A673 (cell line): Measurements from ENCODE around the gene STX8. TPM values are rescaled to one million over a fixed set of nuclear protein-coding genes. Genes with fewer than 3 reads are reported as not detected.

ENCODE experiments used
- BruUV-seq: library from RNA; stranded (reverse); fragments of 400-500 nt; replicated peaks from 2 replicates; lab custom pipeline; 2021; lab: Mats Ljungman, UMichigan
- CTCF ChIA-PET: fragments of 300-600 bp; sonication (Branson Sonifier 250); formaldehyde crosslinking; loops from one replicate; lab custom pipeline; 2022; ENCODE audit warnings: antibody characterized with exemption; lab: Charles Lee
- POLR2A ChIA-PET: fragments of 300-600 bp; sonication (Branson Sonifier 250); formaldehyde crosslinking; loops from one replicate; lab custom pipeline; 2022; ENCODE audit warnings: antibody characterized with exemption; ENCODE audit not compliant: low non-redundant PET; lab: Charles Lee
- DNase-seq: peaks from one replicate; pipeline ENCODE4 v3.0.0-alpha.2; 2015; ENCODE audit warnings: low spot score
- H3K27ac ChIP-seq: fragments of 200-600 bp; sonication (generic); 2 replicates; pipeline ENCODE4 v1.5.1; 2016; ENCODE audit warnings: mixed run types, low read depth, mild to moderate bottlenecking, mixed read lengths, antibody characterized with exemption, low read length; ENCODE audit not compliant: poor library complexity, severe bottlenecking
- H3K27me3 ChIP-seq: fragments of 200-600 bp; sonication (generic); replicated peaks from 2 replicates; pipeline ENCODE4 v1.6.1; 2017; ENCODE audit warnings: mixed run types, low read depth, mild to moderate bottlenecking, mixed read lengths, antibody characterized with exemption, low read length; ENCODE audit not compliant: insufficient read depth, poor library complexity
- H3K36me3 ChIP-seq: fragments of 200-600 bp; sonication (generic); 2 replicates; pipeline ENCODE4 v1.6.1; 2016; ENCODE audit warnings: mixed run types, mild to moderate bottlenecking, mixed read lengths, antibody characterized with exemption, low read length; ENCODE audit not compliant: insufficient read depth, poor library complexity, severe bottlenecking
- H3K4me1 ChIP-seq: fragments of 200-600 bp; sonication (generic); 2 replicates; pipeline ENCODE4 v1.6.1; 2017; ENCODE audit warnings: mixed run types, mild to moderate bottlenecking, mixed read lengths, antibody characterized with exemption, low read length; ENCODE audit not compliant: insufficient read depth, poor library complexity, severe bottlenecking
- H3K4me3 ChIP-seq: fragments of 200-600 bp; sonication (generic); 2 replicates; pipeline ENCODE4 v1.5.1; 2016; ENCODE audit warnings: low read depth, mixed run types, mild to moderate bottlenecking, mixed read lengths, low read length; ENCODE audit not compliant: poor library complexity, severe bottlenecking
- H3K9me3 ChIP-seq: fragments of 200-600 bp; sonication (generic); 2 replicates; pipeline ENCODE4 v1.6.1; 2016; ENCODE audit warnings: mixed run types, low read depth, mild to moderate bottlenecking, mixed read lengths, antibody characterized with exemption, low read length; ENCODE audit not compliant: poor library complexity, severe bottlenecking
- EZH2 ChIP-seq: fragments of 200-600 bp; sonication (generic); IDR thresholded peaks from 2 replicates; pipeline ENCODE4 v1.6.1; 2017; ENCODE audit warnings: borderline replicate concordance, low read depth, mild to moderate bottlenecking, mixed read lengths, antibody characterized with exemption, low read length; ENCODE audit not compliant: poor library complexity, severe bottlenecking
- intact Hi-C: fragments of 100-400 bp; cut with micrococcal nuclease; formaldehyde crosslinking; loops from one replicate; pipeline ENCODE4 v1.10.0; 2022; ENCODE audit not compliant: unreplicated experiment
- total RNA-seq: library from RNA; stranded (reverse); gene quantifications from 2 replicates; pipeline ENCODE4 v1.2.3, GENCODE V29; 2021
- TF ChIP-seq, protein P1 (sequence below): fragments of 300-800, 200-600 bp; sonication (generic); conservative IDR thresholded peaks from 2 replicates; pipeline ENCODE4 v1.5.1; 2017; ENCODE audit warnings: low read depth, mild to moderate bottlenecking, antibody characterized with exemption, low read length, moderate library complexity, mixed read lengths

Gene STX8
- total RNA-seq, 1 experiment from 2014 or later, result 51.4 TPM

DNA sequence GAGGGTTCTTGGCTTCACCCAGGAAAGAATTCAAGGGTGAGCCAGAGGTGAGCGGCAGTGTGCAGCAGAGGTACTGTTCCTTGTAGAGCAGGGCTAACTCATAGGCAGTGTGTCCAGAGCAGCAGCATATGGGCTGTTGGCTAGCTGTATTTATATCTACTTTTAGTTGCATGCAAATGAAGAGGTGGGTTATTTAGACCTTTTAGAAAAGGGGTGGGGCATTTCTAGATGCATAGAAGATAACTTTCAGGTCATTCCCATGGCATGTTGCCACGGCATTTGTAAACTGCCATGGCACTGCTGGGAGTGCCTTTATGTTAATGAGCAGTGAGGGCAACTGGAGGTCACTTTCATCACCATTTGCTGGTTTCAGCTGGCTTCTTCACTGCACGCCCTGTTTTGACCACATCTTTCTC is 141.0 kb downstream of the STX8 start:
- no peaks in the 10 kb centered on the region for H3K27me3 ChIP-seq
- H3K4me3 ChIP-seq, result no peak overlapping the region
- H3K4me1 ChIP-seq, result no peaks in the 10 kb centered on the region
- no peaks in the 10 kb centered on the region for H3K9me3 ChIP-seq
- intact Hi-C loops, result no loop called here
- H3K27ac ChIP-seq, result no peak overlapping the region
- TF ChIP-seq EZH2, result no peak
- TF ChIP-seq, protein P1, sequence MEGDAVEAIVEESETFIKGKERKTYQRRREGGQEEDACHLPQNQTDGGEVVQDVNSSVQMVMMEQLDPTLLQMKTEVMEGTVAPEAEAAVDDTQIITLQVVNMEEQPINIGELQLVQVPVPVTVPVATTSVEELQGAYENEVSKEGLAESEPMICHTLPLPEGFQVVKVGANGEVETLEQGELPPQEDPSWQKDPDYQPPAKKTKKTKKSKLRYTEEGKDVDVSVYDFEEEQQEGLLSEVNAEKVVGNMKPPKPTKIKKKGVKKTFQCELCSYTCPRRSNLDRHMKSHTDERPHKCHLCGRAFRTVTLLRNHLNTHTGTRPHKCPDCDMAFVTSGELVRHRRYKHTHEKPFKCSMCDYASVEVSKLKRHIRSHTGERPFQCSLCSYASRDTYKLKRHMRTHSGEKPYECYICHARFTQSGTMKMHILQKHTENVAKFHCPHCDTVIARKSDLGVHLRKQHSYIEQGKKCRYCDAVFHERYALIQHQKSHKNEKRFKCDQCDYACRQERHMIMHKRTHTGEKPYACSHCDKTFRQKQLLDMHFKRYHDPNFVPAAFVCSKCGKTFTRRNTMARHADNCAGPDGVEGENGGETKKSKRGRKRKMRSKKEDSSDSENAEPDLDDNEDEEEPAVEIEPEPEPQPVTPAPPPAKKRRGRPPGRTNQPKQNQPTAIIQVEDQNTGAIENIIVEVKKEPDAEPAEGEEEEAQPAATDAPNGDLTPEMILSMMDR, result no peak
- BruUV-seq, result no TSS peak
- H3K36me3 ChIP-seq, result no peaks in the 10 kb centered on the region
- ChIA-PET CTCF (no interaction called here), POLR2A (no interaction called here)
- DNase-seq, result no peak

DNA sequence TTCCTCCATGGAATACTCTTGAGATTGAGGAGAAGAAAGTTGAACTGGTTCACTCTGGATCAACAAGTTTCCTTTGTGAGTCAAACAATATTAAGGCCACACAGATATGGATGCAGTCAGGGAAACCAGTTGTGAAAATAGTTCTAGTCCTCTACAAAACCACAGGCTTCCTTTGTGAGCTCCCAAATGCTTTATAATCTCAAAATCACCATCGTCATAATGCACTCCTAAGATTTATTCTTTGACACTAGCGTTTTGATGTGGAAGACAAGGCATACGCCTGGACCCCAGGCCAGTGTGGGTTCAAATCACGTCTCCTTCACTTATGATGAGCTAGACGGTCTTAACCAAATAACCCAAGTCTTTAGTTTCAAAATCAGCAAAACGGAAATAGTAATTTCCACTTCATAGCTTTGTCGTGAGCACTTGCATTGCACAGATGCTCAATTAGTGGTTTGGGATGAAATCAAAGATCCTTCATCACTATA is 142.6 kb downstream of the STX8 start:
- no peaks in the 10 kb centered on the region for H3K27me3 ChIP-seq
- TF ChIP-seq, protein P1, result no peak
- CTCF ChIA-PET, result no interaction called here
- H3K36me3 ChIP-seq, result no peaks in the 10 kb centered on the region
- no peaks in the 10 kb centered on the region for H3K9me3 ChIP-seq
- BruUV-seq, result no TSS peak
- intact Hi-C loops, result no loop called here
- no peak for DNase-seq
- POLR2A ChIA-PET, result no interaction called here
- no peak overlapping the region for H3K27ac ChIP-seq
- no peak overlapping the region for H3K4me3 ChIP-seq
- no peaks in the 10 kb centered on the region for H3K4me1 ChIP-seq

DNA sequence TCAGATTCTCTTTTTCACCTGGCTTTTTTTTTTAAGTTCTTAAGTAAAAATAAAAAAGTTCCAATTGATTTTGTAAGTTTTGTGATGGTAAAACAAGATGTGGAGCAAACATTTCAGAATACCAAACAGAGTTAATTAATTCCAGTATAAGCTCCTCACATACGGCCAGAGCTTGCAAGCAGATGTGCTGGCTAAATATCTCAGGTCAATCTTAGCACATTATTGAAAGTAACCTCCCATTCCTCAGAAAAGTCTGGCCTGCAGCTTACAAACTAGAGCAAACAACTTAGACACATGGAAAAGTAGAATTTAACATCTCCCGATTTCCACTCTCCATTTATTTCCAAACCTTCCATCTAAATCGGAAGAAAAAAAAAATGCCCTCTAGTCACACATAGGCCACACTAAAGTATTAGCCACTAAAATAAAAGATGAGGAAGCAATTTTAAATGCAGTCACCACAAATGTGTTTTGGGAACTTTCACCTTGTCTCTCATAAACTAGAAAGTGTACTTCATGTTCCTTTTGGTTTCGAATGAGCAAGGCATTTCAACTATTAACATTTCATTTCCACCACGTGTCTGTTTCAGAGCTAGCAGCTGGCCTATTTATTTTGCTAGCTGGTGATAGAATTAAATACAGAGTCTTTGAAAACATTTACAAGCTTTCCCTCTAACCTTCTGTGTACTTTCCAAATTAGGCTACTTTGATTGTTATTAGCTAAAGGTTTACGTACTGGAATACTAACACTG is 143.3 kb downstream of the STX8 start:
- POLR2A ChIA-PET, result no interaction called here
- intact Hi-C loops, result no loop called here

More for the DNA sequence above, 143.3 kb downstream of the STX8 start:
- CTCF ChIA-PET, result no interaction called here
- H3K4me3 ChIP-seq, result no peak overlapping the region
- no peak overlapping the region for H3K27ac ChIP-seq
- BruUV-seq, result no TSS peak
- no peaks in the 10 kb centered on the region for H3K36me3 ChIP-seq
- no peaks in the 10 kb centered on the region for H3K27me3 ChIP-seq
- H3K4me1 ChIP-seq, result no peaks in the 10 kb centered on the region
- H3K9me3 ChIP-seq, result no peaks in the 10 kb centered on the region
- DNase-seq, result no peak
- TF ChIP-seq, protein P1, result no peak
- TF ChIP-seq EZH2, result no peak
